Duodenal mucosa (tissue), 2 donors: Measurements from ENCODE around the gene PLEKHN1.
"Not testable (repeated sequence)": the region's sequence is repeated elsewhere in the genome, so short reads cannot be mapped to it uniquely, and the experiment has no call there.

ENCODE experiments used
- H3K27ac ChIP-seq: one replicate; pipeline ENCODE4 v1.7.0; 2013; ENCODE audit warnings: low read depth, low read length
- H3K27me3 ChIP-seq, 2 donors: one replicate each; pipeline ENCODE4 v1.7.0; 2013; ENCODE audit warnings: low read length in 2 of 2, control low read depth in 1 of 2; ENCODE audit not compliant: insufficient read depth in 2 of 2, control insufficient read depth in 1 of 2
- H3K36me3 ChIP-seq, 2 donors: one replicate each; pipeline ENCODE4 v1.7.0; 2013; ENCODE audit warnings: low read length in 2 of 2, control low read depth in 1 of 2; ENCODE audit not compliant: insufficient read depth in 2 of 2, control insufficient read depth in 1 of 2
- H3K4me1 ChIP-seq, 2 donors: one replicate each; pipeline ENCODE4 v1.7.0; 2013; ENCODE audit warnings: low read length in 2 of 2, control low read depth in 1 of 2; ENCODE audit not compliant: insufficient read depth in 2 of 2, control insufficient read depth in 1 of 2
- H3K4me3 ChIP-seq, 2 donors: one replicate each; pipeline ENCODE4 v1.7.0; 2013; ENCODE audit warnings: low read length in 2 of 2, low read depth in 1 of 2
- H3K9ac ChIP-seq, 2 donors: one replicate each; pipeline ENCODE4 v1.7.0; 2013; ENCODE audit warnings: low read length in 2 of 2, low read depth in 1 of 2
- H3K9me3 ChIP-seq, 2 donors: one replicate each; pipeline ENCODE4 v1.7.0; 2013; ENCODE audit warnings: low read length in 2 of 2, control low read depth in 1 of 2; ENCODE audit not compliant: control insufficient read depth in 1 of 2

Gene PLEKHN1

DNA sequence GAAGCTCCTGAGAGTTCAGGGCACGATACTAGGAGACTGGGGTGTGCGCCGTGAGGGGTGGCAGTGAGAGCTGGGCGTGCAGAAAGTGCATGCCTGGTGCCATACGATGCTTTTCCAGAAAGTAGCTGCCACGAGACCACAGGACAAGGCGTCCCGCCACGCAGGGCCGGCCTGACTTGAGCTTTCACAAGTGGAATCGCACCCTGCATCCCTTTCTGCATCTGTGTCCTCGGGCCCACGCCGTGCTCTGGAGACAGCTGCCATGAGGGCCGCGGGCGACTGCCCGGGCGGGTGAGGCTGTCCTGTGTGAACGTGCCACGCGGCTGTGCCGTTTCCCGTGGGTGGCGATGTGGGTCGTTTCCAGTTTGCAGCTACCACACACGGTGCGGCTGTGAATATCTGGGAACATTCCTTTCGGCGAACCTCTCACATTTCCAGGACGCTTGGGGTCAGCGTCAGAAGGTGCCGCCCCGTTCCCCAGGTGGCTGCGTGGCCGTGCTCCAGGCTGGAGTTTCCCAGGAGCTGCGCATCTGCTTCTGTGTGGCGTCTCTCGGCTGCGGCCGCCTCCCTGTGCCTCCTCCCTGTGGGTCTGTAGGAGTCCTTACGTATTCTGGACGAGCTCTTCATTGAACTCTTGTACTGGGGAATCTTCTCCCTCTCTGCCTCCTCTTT lies 16.6 kb downstream of the PLEKHN1 start:
- no peak overlapping the region for H3K27ac ChIP-seq
- H3K9ac ChIP-seq: no peak overlapping the region
- no peak overlapping the region for H3K4me3 ChIP-seq
- H3K27me3 ChIP-seq: peaks cover 14 to 27% of the 10 kb centered on the region in 2 donors
- no peaks in the 10 kb centered on the region for H3K4me1 ChIP-seq
- no peaks in the 10 kb centered on the region for H3K9me3 ChIP-seq
- no peaks in the 10 kb centered on the region for H3K36me3 ChIP-seq

DNA sequence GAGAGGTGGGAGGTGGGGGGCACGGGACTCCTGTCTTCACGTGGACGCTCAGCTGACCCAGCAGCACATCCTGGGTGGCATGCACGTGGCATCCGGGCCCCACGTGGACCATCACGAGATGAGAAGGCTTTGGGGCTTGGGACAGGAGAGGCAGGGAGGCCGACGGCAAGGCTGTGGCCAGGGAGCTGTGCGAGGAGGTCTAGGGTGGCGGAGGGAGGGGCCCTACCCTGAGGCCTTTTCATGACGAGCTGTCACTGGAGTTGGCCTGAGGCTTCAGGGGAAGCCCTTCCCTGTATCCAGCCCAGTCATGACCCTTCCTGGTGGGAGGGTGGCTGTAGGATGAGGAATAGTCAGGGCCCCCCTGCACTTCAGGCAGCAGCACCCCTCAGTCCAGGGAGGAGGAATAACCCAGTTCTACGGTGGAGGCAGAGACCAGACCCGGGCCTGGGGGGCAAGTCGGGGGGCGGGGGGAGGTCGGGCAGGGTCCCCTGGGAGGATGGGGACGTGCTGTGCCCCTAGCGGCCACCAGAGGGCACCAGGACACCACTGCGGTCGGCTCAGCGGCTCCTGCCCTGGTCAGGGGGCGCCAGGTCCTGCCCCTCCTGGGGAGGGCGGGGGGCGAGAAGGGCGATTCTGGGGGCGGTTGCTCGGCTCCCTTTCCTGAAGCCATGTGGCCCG lies 17.7 kb downstream of the PLEKHN1 start:
- H3K9ac ChIP-seq: no peak overlapping the region
- peaks cover 14 to 27% of the 10 kb centered on the region in 2 donors for H3K27me3 ChIP-seq
- no peaks in the 10 kb centered on the region for H3K4me1 ChIP-seq
- H3K9me3 ChIP-seq: no peaks in the 10 kb centered on the region
- H3K36me3 ChIP-seq: no peaks in the 10 kb centered on the region
- no peak overlapping the region for H3K27ac ChIP-seq
- no peak overlapping the region for H3K4me3 ChIP-seq

DNA sequence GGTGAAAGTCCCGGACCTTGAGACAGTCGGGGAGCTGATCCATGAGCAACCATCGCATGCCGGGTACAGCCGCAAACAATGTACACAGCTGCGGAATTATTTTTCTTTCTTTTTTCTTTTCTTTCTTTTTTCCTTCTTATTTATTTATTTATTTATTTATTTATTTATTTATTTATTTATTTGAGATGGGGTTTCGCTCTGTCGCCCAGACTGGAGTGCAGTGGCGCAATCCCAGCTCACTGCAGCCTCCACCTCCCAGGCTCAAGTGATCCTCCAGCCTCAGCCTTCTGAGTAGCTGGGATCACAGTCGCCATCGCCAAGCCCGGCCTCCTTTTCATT lies 18.2 kb downstream of the PLEKHN1 start:
- no peak overlapping the region for H3K27ac ChIP-seq
- no peaks in the 10 kb centered on the region for H3K4me1 ChIP-seq
- H3K4me3 ChIP-seq: no peak overlapping the region
- no peaks in the 10 kb centered on the region for H3K9me3 ChIP-seq
- H3K27me3 ChIP-seq: peaks cover 14 to 27% of the 10 kb centered on the region in 2 donors
- H3K36me3 ChIP-seq: no peaks in the 10 kb centered on the region
- no peak overlapping the region for H3K9ac ChIP-seq

DNA sequence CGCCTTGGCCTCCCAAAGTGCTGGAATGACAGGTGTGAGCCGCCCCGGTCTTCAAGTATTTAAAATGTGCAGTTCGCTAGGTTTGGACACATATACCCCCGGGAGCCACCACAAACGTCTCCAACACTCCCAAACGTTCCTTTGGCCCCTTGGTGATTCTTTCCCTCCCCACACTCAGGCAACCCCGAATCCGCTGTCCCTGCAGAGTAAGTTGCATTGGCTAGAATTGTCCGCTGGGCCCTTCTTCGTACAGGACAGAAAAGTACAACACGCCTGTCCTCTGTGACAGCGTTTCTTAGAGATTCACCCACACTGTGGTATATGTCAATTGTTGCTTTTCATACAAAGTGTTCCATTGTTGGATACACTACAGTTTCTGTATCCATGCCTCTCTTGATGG lies 18.8 kb downstream of the PLEKHN1 start:
- no peak overlapping the region for H3K9ac ChIP-seq
- H3K36me3 ChIP-seq: no peaks in the 10 kb centered on the region
- H3K4me3 ChIP-seq: no peak overlapping the region
- H3K9me3 ChIP-seq: no peaks in the 10 kb centered on the region
- H3K27me3 ChIP-seq: peaks cover 14 to 30% of the 10 kb centered on the region in 2 donors
- H3K27ac ChIP-seq: no peak overlapping the region
- no peaks in the 10 kb centered on the region for H3K4me1 ChIP-seq

DNA sequence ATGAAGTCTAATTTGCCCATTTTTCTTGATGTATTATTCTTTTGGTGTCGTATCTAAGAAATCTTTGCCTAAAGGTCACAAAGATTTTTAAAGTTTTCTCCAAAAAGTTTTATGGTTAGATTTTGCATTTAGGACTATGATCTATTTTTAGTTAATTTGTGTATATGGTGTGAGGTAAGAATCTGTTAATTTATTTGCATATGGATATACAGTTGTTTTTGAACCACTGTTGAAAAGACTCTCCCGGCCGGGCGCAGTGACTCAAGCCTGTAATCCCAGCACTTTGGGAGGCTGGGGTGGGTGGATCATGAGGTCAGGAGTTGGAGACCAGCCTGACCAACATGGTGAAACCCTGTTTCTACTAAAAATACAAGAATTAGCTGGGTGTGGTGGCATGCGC lies 21.8 kb downstream of the PLEKHN1 start:
- H3K4me3 ChIP-seq, H3K27ac ChIP-seq, H3K4me1 ChIP-seq, H3K9me3 ChIP-seq, H3K9ac ChIP-seq, H3K36me3 ChIP-seq: not testable (repeated sequence)
- peaks cover 5 to 13% of the 10 kb centered on the region in 2 donors for H3K27me3 ChIP-seq

DNA sequence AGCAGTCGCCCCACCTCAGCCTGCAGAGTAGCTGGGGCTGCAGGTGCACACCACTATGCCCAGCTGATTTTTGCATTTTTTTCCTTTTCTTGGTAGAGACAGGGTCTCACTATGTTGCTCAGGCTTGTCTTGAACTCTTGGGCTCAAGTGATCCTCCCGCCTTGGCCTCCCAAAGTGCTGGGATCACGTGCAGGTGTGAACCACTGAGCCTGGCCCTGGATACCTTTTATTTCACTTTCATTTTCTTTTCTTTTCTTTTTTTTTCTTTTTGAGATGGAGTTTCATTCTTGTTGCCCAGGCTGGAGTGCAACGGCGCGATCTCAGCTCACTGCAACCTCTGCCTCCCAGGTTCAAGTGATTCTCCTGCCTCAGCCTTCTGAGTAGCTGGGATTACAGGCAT lies 25.0 kb downstream of the PLEKHN1 start:
- H3K9me3 ChIP-seq, H3K27ac ChIP-seq, H3K27me3 ChIP-seq, H3K4me3 ChIP-seq, H3K4me1 ChIP-seq, H3K9ac ChIP-seq, H3K36me3 ChIP-seq: not testable (repeated sequence)

DNA sequence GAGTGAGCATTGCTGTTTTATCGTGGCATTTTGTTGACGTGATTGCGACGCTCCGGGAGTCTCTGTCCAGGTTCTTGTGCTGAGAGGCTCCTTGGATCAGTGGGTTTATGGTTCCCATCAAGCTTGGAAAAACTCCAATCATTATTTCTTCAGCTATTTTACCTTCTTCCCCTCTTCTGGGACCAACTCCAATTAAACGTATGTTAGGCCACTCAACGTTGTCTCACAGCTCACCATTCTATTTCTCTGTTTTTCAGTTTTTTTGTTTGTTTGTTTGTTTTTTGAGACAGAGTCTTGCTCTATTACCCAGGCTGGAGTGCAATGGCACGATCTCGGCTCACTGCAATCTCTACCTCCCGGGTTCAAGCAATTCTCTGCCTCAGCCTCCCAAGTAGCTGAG lies 25.6 kb downstream of the PLEKHN1 start:
- Histone ChIP-seq H3K9me3 (peaks cover 4 to 5% of the 10 kb centered on the region in 2 donors), H3K9ac (no peak overlapping the region), H3K36me3 (no peaks in the 10 kb centered on the region), H3K27ac (no peak overlapping the region), H3K4me3 (no peak overlapping the region), H3K27me3 (peaks cover 0 to 5% of the 10 kb centered on the region in 2 donors), H3K4me1 (no peaks in the 10 kb centered on the region)

DNA sequence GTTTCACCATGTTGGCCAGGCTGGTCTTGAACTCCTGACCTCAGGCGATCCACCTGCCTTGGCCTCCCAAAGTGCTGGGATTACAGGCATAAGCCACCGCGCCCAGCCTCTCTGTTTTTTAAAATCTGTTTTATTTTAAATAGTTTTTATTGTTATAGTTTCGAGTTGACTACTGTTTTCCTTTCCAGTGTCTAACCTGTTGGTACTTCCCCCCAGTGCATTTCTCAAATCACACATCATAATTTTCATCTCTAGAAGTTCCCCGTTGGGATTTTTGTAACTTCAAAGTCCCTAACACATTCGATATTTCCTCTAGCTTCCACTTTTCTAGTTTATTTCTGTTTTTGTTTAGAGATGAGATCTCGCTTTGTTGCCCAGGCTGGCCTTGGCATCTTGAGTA lies 26.1 kb downstream of the PLEKHN1 start:
- no peak overlapping the region for H3K9ac ChIP-seq
- no peaks in the 10 kb centered on the region for H3K36me3 ChIP-seq
- peaks cover 4 to 5% of the 10 kb centered on the region in 2 donors for H3K9me3 ChIP-seq
- H3K27me3 ChIP-seq: peaks cover 4 to 10% of the 10 kb centered on the region in 2 donors
- no peak overlapping the region for H3K27ac ChIP-seq
- H3K4me1 ChIP-seq: no peaks in the 10 kb centered on the region
- H3K4me3 ChIP-seq: no peak overlapping the region

DNA sequence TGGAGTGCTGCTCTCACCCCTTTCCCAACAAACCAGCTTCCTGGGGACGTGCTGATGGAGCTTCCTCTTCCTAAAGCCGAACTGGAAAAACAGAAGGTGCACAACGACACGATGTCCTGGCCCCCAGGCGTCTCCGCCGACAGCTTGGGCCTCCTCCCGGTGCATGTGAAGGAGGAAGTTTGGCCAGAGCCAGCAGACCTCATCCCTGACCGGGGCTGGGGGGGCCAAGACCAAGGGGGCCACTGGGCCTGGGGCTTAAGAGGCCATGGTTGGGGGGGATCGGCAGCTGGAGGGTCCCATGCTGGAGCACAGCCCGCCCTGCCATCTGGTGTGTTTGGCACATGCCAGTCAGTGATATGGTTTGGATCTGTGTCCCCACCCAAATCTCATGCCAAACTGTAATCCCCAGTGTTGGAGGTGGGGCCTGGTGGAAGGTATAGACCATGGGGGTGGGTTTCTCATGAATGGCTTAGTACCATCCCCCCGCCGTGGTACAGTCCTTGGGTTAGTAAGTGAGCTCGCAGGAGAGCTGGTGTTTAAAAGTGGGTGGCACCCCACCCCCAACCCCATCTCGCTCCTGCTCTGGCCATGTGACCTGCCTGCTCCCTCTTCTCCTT lies 27.2 kb downstream of the PLEKHN1 start:
- Histone ChIP-seq H3K27me3 (peaks cover 8 to 21% of the 10 kb centered on the region in 2 donors), H3K4me3 (no peak overlapping the region)

DNA sequence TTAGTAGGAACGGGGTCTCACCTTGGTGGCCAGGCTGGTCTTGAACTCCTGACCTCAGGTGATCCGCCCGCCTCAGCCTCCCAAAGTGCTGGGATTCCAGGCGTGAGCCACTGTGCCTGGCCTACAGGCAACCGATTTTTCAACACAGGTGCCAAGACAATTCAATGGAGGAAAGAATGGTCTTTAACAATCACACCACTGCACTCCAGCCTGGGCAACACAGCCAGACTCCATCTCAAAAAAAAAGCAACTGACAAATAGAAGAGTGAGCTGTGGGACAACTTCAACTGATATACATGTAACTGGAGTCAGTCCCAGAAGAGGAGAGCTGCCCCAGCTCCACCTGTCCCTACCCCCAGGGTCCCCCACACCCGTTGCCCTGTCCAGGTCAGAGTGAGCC lies 28.3 kb downstream of the PLEKHN1 start:
- not testable (repeated sequence) for H3K27ac ChIP-seq

More for the DNA sequence above, 27.2 kb downstream of the PLEKHN1 start:
- peaks cover 4 to 5% of the 10 kb centered on the region in 2 donors for H3K9me3 ChIP-seq
- H3K9ac ChIP-seq: no peak overlapping the region
- no peaks in the 10 kb centered on the region for H3K4me1 ChIP-seq
- H3K27ac ChIP-seq: no peak overlapping the region
- H3K36me3 ChIP-seq: no peaks in the 10 kb centered on the region

More for the DNA sequence above, 28.3 kb downstream of the PLEKHN1 start:
- not testable (repeated sequence) for H3K4me3 ChIP-seq, H3K9ac ChIP-seq, H3K9me3 ChIP-seq, H3K36me3 ChIP-seq, H3K4me1 ChIP-seq
- H3K27me3 ChIP-seq: peaks cover 8 to 20% of the 10 kb centered on the region in 2 donors
